ENCODE data around the gene GSK3B. TPM values are rescaled to one million over a fixed set of nuclear protein-coding genes. Genes with fewer than 3 reads are reported as not detected.

Gene GSK3B
- total RNA-seq, 2 donors from 2014 or later = 28.7 to 39.3 TPM

GRCh38 chr3:119817583-119818363 lies 276.5 kb downstream of the GSK3B start:
- Histone ChIP-seq H3K4me1 (ENCODE audit: control insufficient read depth in 1 of 2, low read depth in 2 of 2) (no peaks in the 10 kb centered on the region), H3K36me3 (no peaks in the 10 kb centered on the region), H3K27ac (no peak overlapping the region), H3K27me3 (replicated peaks; ENCODE audit: insufficient read depth) (no peaks in the 10 kb centered on the region), H3K4me3 (no peak overlapping the region), H3K9me3 (no peaks in the 10 kb centered on the region)
- no peak for ATAC-seq (ENCODE audit: insufficient number of reproducible peaks, low FRiP score, low read depth)
- DNase-seq (ENCODE audit: low spot score) = no peak
- TF ChIP-seq, protein P1, sequence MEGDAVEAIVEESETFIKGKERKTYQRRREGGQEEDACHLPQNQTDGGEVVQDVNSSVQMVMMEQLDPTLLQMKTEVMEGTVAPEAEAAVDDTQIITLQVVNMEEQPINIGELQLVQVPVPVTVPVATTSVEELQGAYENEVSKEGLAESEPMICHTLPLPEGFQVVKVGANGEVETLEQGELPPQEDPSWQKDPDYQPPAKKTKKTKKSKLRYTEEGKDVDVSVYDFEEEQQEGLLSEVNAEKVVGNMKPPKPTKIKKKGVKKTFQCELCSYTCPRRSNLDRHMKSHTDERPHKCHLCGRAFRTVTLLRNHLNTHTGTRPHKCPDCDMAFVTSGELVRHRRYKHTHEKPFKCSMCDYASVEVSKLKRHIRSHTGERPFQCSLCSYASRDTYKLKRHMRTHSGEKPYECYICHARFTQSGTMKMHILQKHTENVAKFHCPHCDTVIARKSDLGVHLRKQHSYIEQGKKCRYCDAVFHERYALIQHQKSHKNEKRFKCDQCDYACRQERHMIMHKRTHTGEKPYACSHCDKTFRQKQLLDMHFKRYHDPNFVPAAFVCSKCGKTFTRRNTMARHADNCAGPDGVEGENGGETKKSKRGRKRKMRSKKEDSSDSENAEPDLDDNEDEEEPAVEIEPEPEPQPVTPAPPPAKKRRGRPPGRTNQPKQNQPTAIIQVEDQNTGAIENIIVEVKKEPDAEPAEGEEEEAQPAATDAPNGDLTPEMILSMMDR (IDR thresholded peaks at IDR 0.05) = no peak

DNA sequence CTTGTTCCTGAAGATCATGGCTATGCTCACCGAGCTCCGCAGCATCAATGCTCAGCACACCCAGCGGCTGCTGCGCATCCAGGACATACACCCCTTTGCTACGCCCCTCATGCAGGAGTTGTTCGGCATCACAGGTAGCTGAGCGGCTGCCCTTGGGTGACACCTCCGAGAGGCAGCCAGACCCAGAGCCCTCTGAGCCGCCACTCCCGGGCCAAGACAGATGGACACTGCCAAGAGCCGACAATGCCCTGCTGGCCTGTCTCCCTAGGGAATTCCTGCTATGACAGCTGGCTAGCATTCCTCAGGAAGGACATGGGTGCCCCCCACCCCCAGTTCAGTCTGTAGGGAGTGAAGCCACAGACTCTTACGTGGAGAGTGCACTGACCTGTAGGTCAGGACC lies 277.2 kb downstream of the GSK3B start:
- TF ChIP-seq, protein P1 (IDR thresholded peaks at IDR 0.05) = no peak
- Histone ChIP-seq H3K36me3 (no peaks in the 10 kb centered on the region), H3K4me1 (ENCODE audit: control insufficient read depth in 1 of 2, low read depth in 2 of 2) (no peaks in the 10 kb centered on the region), H3K9me3 (no peaks in the 10 kb centered on the region), H3K27ac (no peak overlapping the region), H3K27me3 (replicated peaks; ENCODE audit: insufficient read depth) (no peaks in the 10 kb centered on the region), H3K4me3 (no peak overlapping the region)
- DNase-seq (ENCODE audit: low spot score) (no peak), ATAC-seq (ENCODE audit: insufficient number of reproducible peaks, low FRiP score, low read depth) (no peak)

DNA sequence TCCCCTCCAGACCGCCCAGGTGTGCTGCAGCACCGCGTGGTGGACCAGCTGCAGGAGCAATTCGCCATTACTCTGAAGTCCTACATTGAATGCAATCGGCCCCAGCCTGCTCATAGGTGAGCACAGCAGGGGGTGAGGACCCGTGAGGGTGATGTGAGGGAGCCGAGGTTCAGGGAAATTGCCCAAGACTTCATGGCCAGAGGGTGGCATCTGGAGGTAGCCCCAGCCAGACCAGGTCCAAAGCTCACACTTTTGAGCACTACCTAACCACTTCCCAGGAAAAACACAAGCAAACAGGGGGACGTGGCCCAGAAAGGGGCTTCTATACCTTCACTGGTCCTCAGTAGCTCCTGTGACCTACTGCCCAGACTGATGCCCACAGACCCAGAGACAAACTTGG lies 278.5 kb downstream of the GSK3B start:
- no peak for ATAC-seq (ENCODE audit: insufficient number of reproducible peaks, low FRiP score, low read depth)
- TF ChIP-seq, protein P1 (IDR thresholded peaks at IDR 0.05) = no peak
- DNase-seq (ENCODE audit: low spot score) = no peak
- no peak overlapping the region for H3K27ac ChIP-seq
- no peaks in the 10 kb centered on the region for H3K9me3 ChIP-seq
- H3K27me3 ChIP-seq (replicated peaks; ENCODE audit: insufficient read depth) = no peaks in the 10 kb centered on the region
- H3K4me3 ChIP-seq = no peak overlapping the region
- H3K4me1 ChIP-seq (ENCODE audit: control insufficient read depth in 1 of 2, low read depth in 2 of 2) = no peaks in the 10 kb centered on the region
- H3K36me3 ChIP-seq = no peaks in the 10 kb centered on the region

GRCh38 chr3:119812491-119813058 lies 281.7 kb downstream of the GSK3B start:
- no peak for ATAC-seq (ENCODE audit: insufficient number of reproducible peaks, low FRiP score, low read depth)
- TF ChIP-seq, protein P1 (IDR thresholded peaks at IDR 0.05) = no peak
- H3K27me3 ChIP-seq (replicated peaks; ENCODE audit: insufficient read depth) = no peaks in the 10 kb centered on the region

DNA sequence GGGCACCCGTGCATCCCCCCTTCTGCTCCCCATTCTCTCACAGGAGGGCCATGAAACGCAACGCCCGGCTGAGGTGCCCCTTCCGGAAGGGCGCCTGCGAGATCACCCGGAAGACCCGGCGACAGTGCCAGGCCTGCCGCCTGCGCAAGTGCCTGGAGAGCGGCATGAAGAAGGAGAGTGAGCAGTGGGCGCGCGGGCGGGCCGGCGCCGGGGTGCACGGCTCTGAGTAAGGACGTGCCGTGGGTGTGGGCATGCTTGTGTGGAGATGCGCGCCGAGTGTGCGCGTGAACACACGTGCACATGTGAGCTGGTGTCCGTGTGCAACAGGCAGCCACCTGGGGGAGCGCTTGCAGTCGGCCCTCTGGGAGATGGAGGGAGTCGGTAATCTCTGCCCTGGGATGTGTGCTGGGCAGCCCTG lies 284.2 kb downstream of the GSK3B start:
- TF ChIP-seq, protein P1 (IDR thresholded peaks at IDR 0.05) = no peak
- no peaks in the 10 kb centered on the region for H3K9me3 ChIP-seq
- H3K4me1 ChIP-seq (ENCODE audit: control insufficient read depth in 1 of 2, low read depth in 2 of 2) = peaks cover 3 to 7% of the 10 kb centered on the region in 2 donors
- H3K27ac ChIP-seq = no peak overlapping the region
- H3K36me3 ChIP-seq = no peaks in the 10 kb centered on the region
- ATAC-seq (ENCODE audit: insufficient number of reproducible peaks, low FRiP score, low read depth) (no peak), DNase-seq (ENCODE audit: low spot score) (no peak)
- H3K4me3 ChIP-seq = peak overlapping the region; percentile 75
- no peaks in the 10 kb centered on the region for H3K27me3 ChIP-seq (replicated peaks; ENCODE audit: insufficient read depth)

More at GRCh38 chr3:119812491-119813058, 281.7 kb downstream of the GSK3B start:
- Histone ChIP-seq H3K36me3 (no peaks in the 10 kb centered on the region), H3K4me3 (no peak overlapping the region), H3K9me3 (no peaks in the 10 kb centered on the region), H3K27ac (no peak overlapping the region), H3K4me1 (ENCODE audit: control insufficient read depth in 1 of 2, low read depth in 2 of 2) (peaks cover 3 to 7% of the 10 kb centered on the region in 2 donors)
- no peak for DNase-seq (ENCODE audit: low spot score)

All from thoracic aorta (tissue), 2 donors.